ENCODE results near the gene FBN3.
"Not testable (repeated sequence)": the region's sequence is repeated elsewhere in the genome, so short reads cannot be mapped to it uniquely, and the experiment has no call there.

FBN3 gene

DNA sequence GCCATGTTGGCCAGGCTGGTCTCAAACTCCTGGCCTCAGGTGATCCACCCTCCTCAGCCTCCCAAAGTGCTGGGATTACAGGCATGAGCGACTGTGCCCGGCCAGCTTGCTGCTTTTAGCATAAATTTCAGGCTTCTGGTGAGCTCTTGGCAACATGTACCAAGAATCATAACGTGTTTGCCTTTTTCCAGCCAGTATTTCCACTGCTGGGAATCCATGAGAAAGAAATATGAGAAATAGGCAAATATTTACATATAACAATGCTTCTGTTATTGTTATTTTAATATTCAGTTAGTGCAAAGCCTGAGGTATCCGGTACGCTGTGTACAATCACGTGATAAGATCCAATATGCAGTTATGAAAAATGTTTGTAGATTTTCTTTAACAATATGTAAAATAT lies 30.6 kb upstream of the FBN3 start:
- TF ChIP-seq, protein P1, sequence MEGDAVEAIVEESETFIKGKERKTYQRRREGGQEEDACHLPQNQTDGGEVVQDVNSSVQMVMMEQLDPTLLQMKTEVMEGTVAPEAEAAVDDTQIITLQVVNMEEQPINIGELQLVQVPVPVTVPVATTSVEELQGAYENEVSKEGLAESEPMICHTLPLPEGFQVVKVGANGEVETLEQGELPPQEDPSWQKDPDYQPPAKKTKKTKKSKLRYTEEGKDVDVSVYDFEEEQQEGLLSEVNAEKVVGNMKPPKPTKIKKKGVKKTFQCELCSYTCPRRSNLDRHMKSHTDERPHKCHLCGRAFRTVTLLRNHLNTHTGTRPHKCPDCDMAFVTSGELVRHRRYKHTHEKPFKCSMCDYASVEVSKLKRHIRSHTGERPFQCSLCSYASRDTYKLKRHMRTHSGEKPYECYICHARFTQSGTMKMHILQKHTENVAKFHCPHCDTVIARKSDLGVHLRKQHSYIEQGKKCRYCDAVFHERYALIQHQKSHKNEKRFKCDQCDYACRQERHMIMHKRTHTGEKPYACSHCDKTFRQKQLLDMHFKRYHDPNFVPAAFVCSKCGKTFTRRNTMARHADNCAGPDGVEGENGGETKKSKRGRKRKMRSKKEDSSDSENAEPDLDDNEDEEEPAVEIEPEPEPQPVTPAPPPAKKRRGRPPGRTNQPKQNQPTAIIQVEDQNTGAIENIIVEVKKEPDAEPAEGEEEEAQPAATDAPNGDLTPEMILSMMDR (IDR thresholded peaks at IDR 0.05; ENCODE audit: low read depth, low read length): no peak
- no peak for DNase-seq (ENCODE audit: extremely low read depth, low read depth)

DNA sequence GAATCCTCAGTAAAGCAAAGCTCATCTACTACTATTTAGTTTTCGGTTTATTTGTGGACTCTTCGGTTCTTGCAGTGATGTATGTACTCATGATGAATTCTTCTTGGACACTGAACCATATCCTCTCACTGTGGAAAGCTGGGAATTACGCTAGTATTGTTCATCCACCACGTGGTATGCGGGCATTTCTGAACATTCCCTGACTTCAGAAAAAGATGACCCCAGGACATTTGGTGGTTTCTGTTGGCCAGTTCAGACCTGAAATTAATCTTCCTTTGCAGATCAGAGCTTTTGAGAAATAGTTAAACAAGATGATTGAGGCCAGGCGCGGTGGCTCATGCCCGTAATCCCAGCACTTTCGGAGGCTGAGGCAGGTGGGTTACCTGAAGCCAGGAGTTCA lies 25.3 kb upstream of the FBN3 start:
- DNase-seq (ENCODE audit: extremely low read depth, low read depth): no peak
- TF ChIP-seq, protein P1 (IDR thresholded peaks at IDR 0.05; ENCODE audit: low read depth, low read length): no peak

DNA sequence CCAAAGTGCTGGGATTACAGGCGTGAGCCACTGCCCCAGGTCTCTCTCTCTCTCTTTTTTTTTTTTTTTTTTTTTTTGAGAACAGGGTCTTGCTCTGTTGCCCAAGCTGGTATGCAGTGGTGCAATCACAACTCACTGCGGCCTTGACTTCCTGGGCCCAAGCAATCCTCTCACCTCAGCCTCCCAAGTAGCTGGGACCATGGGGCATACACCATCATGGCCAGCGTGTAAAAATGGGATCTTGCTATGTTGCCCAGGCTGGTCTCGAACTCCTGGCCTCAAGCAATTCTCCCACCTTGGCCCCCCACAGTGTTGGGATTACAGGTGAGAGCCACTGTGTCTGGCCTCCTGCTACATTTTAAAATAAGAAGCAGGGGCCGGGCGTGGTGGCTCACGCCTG lies 19.1 kb upstream of the FBN3 start:
- no peak for DNase-seq (ENCODE audit: extremely low read depth, low read depth)
- TF ChIP-seq, protein P1 (IDR thresholded peaks at IDR 0.05; ENCODE audit: low read depth, low read length): no peak

DNA sequence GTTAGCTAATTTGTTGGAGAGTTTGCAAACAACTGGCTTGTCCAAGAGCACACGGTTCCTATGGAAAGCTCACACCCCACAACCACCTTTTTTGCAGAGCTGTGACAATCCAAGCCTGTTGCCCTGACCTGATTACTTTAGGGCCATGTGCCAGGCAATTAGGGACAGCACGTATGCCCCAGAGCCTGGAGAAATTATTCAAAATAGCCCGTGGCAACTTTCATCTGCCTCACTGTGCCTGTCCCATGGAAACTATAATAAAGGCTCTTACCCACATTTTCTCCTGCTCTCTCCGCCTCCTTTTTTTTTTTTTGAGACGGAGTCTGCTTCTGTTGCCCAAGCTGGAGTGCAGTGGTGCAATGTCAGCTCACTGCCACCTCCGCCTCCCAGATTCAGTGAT lies 18.6 kb upstream of the FBN3 start:
- TF ChIP-seq, protein P1 (IDR thresholded peaks at IDR 0.05; ENCODE audit: low read depth, low read length): no peak
- DNase-seq (ENCODE audit: extremely low read depth, low read depth): no peak

DNA sequence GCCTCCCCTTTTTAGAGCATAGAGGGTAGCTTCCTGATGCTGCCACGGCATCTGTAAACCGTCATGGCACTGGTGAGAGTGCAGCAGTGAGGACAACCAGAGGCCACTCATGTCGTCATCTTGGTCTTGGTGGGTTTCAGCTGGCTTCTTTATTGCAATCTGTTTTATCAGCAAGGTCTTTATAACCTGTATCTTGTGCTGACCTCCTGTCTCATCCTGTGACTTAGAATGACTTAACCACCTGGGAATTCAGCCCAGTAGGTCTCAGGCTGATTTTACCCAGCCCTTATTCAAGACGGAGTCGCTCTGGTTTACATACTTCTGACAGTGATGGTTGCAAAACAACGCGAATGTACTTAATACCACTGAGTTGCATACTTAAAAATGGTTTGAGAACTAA lies 14.4 kb upstream of the FBN3 start:
- no peak for DNase-seq (ENCODE audit: extremely low read depth, low read depth)

DNA sequence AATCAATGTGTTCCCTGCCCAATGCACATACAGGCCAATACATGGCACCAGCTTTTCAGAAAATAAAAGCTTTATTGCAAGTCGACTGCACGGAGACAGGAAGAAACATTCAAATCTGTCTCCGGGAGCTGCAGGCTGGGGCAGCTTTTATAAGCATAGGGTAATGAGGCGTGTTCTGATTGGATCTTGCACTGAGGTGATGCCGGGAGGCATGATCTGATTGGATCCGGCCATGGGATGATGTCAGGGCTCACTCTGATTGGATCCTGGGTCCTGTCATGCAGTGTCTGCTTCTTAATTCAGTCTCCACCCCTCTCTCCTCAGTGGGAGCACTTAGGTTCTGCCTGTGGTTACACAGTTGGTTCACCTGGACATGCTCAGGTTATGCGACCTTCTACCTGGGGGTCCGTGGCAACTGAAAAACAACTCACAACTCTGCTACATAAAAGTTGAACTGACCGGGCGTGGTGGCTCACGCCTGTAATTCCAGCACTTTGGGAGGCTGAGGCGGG lies 11.8 kb upstream of the FBN3 start:
- TF ChIP-seq, protein P1 (IDR thresholded peaks at IDR 0.05; ENCODE audit: low read depth, low read length): no peak
- no peak for DNase-seq (ENCODE audit: extremely low read depth, low read depth)

More for the DNA sequence above, 14.4 kb upstream of the FBN3 start:
- TF ChIP-seq, protein P1 (IDR thresholded peaks at IDR 0.05; ENCODE audit: low read depth, low read length): no peak

DNA sequence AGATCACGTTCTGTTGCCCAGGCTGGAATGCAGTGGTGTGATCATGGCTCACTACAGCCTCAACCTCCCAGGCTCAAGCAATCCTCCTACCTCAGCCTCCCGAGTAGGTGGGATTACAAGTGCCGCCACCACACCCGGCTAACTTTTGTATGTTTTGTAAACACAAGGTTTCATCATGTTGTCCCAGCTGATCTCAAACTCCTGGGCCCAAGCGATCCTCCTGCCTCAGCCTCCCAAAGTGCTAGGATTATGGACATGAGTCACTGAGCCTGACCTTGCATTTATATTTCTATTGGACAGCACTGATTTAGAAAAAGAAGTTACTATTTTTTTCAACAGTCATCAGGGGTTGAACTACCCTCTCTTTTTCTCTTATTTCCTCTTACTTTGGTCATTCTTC lies 9.9 kb upstream of the FBN3 start:
- DNase-seq (ENCODE audit: extremely low read depth, low read depth): not testable (repeated sequence)

DNA sequence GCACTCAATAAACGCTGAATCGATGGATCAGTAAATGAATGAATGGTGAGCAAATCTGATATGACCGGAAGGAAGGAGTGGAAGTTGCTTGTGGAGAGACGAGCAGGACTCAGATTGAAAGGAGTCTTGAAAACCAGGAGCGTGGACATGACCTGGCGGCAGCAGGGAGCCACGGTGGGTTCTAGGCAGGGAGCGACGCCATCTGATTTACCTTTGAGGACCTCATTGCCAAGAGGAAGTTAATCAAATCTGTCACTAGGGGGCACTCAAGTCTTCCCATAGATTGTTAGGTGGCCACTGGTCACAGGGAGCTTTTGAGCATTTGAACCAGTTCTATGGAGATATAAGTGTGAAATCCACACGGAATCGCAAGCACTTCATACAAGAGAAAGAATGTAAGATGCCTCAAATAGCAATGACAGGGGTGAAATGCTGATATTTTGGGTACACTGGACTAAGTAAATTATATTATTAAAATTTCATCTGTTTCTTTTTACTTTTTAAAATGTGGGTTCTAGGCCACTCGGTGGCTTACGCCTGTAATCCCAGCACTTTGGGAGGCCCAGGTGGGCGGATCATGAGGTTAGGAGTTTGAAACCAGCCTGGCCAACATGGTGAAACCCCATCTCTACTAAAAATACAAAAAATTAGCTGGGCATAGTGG lies 9.2 kb upstream of the FBN3 start:
- TF ChIP-seq, protein P1 (IDR thresholded peaks at IDR 0.05; ENCODE audit: low read depth, low read length): peak; percentile 56
- peak; percentile 36 for DNase-seq (ENCODE audit: extremely low read depth, low read depth)

Measured in AG09319 (cell line).